Measurements from ENCODE around the gene GIMAP7.
"Not testable (repeated sequence)": the region's sequence is repeated elsewhere in the genome, so short reads cannot be mapped to it uniquely, and the experiment has no call there.

GIMAP7 gene

GRCh38 chr7:150514748-150515222 lies at the start of gene GIMAP7:
Gene GIMAP7 (plus strand): TSS chr7:150514872. CDS start chr7:150519975, 5,103 bp downstream.
- DNase-seq: no peak

GRCh38 chr7:150464962-150465361 lies 49.7 kb upstream of the GIMAP7 start:
- no peak for DNase-seq

- DNase-seq: no peak
Measured at GRCh38 chr7:150465414-150465813, 49.3 kb upstream of the GIMAP7 start.

- DNase-seq: no peak
Measured at GRCh38 chr7:150466477-150466876, 48.2 kb upstream of the GIMAP7 start.

- DNase-seq: no peak
Measured at GRCh38 chr7:150468241-150468640, 46.4 kb upstream of the GIMAP7 start.

- DNase-seq: no peak
Measured at GRCh38 chr7:150471886-150472285, 42.8 kb upstream of the GIMAP7 start.

- no peak for DNase-seq
Measured at GRCh38 chr7:150473902-150474301, 40.8 kb upstream of the GIMAP7 start.

GRCh38 chr7:150476285-150476684 lies 38.4 kb upstream of the GIMAP7 start:
- no peak for DNase-seq

- DNase-seq: no peak
Measured at GRCh38 chr7:150476819-150477631, 37.6 kb upstream of the GIMAP7 start.

GRCh38 chr7:150479023-150479716 lies 35.5 kb upstream of the GIMAP7 start:
- DNase-seq: no peak

GRCh38 chr7:150481186-150481920 lies 33.3 kb upstream of the GIMAP7 start:
- no peak for DNase-seq

- DNase-seq: no peak
Measured at GRCh38 chr7:150481922-150482321, 32.8 kb upstream of the GIMAP7 start.

- DNase-seq: not testable (repeated sequence)
Measured at GRCh38 chr7:150483514-150483913, 31.2 kb upstream of the GIMAP7 start.

- not testable (repeated sequence) for DNase-seq
Measured at GRCh38 chr7:150484071-150484470, 30.6 kb upstream of the GIMAP7 start.

GRCh38 chr7:150487625-150488024 lies 27.0 kb upstream of the GIMAP7 start:
- DNase-seq: no peak

GRCh38 chr7:150489782-150490181 lies 24.9 kb upstream of the GIMAP7 start:
- DNase-seq: no peak

GRCh38 chr7:150493442-150493841 lies 21.2 kb upstream of the GIMAP7 start:
- not testable (repeated sequence) for DNase-seq

GRCh38 chr7:150502519-150502918 lies 12.2 kb upstream of the GIMAP7 start:
- no peak for DNase-seq

- DNase-seq: no peak
Measured at GRCh38 chr7:150503155-150503554, 11.5 kb upstream of the GIMAP7 start.

GRCh38 chr7:150503581-150503980 lies 11.1 kb upstream of the GIMAP7 start:
- no peak for DNase-seq

GRCh38 chr7:150507947-150508602 lies 6.6 kb upstream of the GIMAP7 start:
- DNase-seq: no peak

GRCh38 chr7:150511048-150511447 lies 3.6 kb upstream of the GIMAP7 start:
- DNase-seq: no peak

GRCh38 chr7:150513758-150514157 lies 914 bp upstream of the GIMAP7 start:
- DNase-seq: no peak
